Natural killer cell (primary cell): Measurements from ENCODE around the gene HHIP. TPM values are rescaled to one million over a fixed set of nuclear protein-coding genes. Genes with fewer than 3 reads are reported as not detected.
A peak's percentile ranks its signal among the peaks of the same experiment; 100 is the strongest.

Experiments
- ATAC-seq, 3 donors: fragments of 150-1000 bp in 2 of 3; fragments of 200-7000 bp in 1 of 3; cut with Tn5 transposase; 1 replicate in 1 of 3; 2 replicates in 2 of 3; pipeline ENCODE4 v1.10.0; 2021; ENCODE audit warnings: mild to moderate bottlenecking in 2 of 3, moderate library complexity in 2 of 3
- DNase-seq, 2 donors: peaks; one replicate each; pipeline versions ENCODE4 v3.0.0 to v3.0.0-alpha.2; 2013 to 2021; ENCODE audit warnings: mixed read lengths in 1 of 2
- H3K27ac ChIP-seq: one replicate; pipeline ENCODE4 v1.5.1; 2013; ENCODE audit warnings: mild to moderate bottlenecking, low read length
- H3K27me3 ChIP-seq: one replicate; pipeline ENCODE4 v1.6.1; 2013; ENCODE audit warnings: low read length; ENCODE audit not compliant: control insufficient read depth, insufficient read depth
- H3K36me3 ChIP-seq: one replicate; pipeline ENCODE4 v1.6.1; 2013; ENCODE audit warnings: low read length; ENCODE audit not compliant: control insufficient read depth, insufficient read depth
- H3K4me1 ChIP-seq: one replicate; pipeline ENCODE4 v1.6.1; 2013; ENCODE audit warnings: low read length; ENCODE audit not compliant: control insufficient read depth, insufficient read depth
- H3K4me3 ChIP-seq: one replicate; pipeline ENCODE4 v1.5.1; 2013; ENCODE audit warnings: low read length
- H3K9me3 ChIP-seq: one replicate; pipeline ENCODE4 v1.6.1; 2013; ENCODE audit warnings: low read length; ENCODE audit not compliant: control insufficient read depth, insufficient read depth
- H3K27ac Mint-ChIP-seq, 2 donors: one replicate each; pipeline ENCODE4 v1.8.0; 2022; ENCODE audit warnings: mild to moderate bottlenecking in 2 of 2, mixed read lengths in 2 of 2, moderate library complexity in 1 of 2
- H3K27me3 Mint-ChIP-seq, 2 donors: one replicate each; pipeline ENCODE4 v1.8.0; 2022; ENCODE audit warnings: low read depth in 2 of 2, mixed read lengths in 2 of 2
- H3K36me3 Mint-ChIP-seq: one replicate; pipeline ENCODE4 v1.8.0; 2022; ENCODE audit warnings: mixed read lengths
- H3K4me1 Mint-ChIP-seq, 2 donors: one replicate each; pipeline ENCODE4 v1.8.0; 2022; ENCODE audit warnings: mixed read lengths in 2 of 2
- H3K4me3 Mint-ChIP-seq: one replicate; pipeline ENCODE4 v1.8.0; 2022; ENCODE audit warnings: mild to moderate bottlenecking, moderate library complexity, mixed read lengths
- H3K9me3 Mint-ChIP-seq, 2 donors: one replicate each; pipeline ENCODE4 v1.8.0; 2022; ENCODE audit warnings: mixed read lengths in 2 of 2
- CTCF ChIP-seq: fragments of 200-600 bp; IDR thresholded peaks from one replicate; pipeline ENCODE4 v1.8.0; 2022; ENCODE audit warnings: antibody characterized with exemption
- WGBS: methylation state at CpG from one replicate; pipeline ENCODE4 v1.1.7; 2013; ENCODE audit warnings: missing lambda C conversion rate; ENCODE audit not compliant: insufficient coverage; 5-methylcytosine and 5-hydroxymethylcytosine counted together
- intact Hi-C: fragments of 100-400 bp; cut with micrococcal nuclease; formaldehyde crosslinking; loops from one replicate; pipeline ENCODE4 v1.14.2; 2022
- total RNA-seq, 4 donors: library from RNA; stranded (reverse); fragments of 120-200 nt in 1 of 4; gene quantifications; one replicate each; pipeline versions ENCODE4 v1.2.3 to v1.2.4, GENCODE V29; 2013 to 2022

The HHIP gene
- total RNA-seq, 3 donors from 2014 or later (not counting 1 experiment from before 2014, with no cell fraction given) = not detected

GRCh38 chr4:144647590-144647989 is 1.6 kb downstream of the HHIP start:
- Histone ChIP-seq H3K27ac (no peak overlapping the region), H3K4me1 (peaks cover 21% of the 10 kb centered on the region), H3K27me3 (peaks cover 19% of the 10 kb centered on the region), H3K9me3 (no peaks in the 10 kb centered on the region), H3K4me3 (no peak overlapping the region), H3K36me3 (no peaks in the 10 kb centered on the region)
- DNase-seq (no peak), ATAC-seq (no peak)
- Mint-ChIP-seq H3K36me3 (no peaks in the 10 kb centered on the region), H3K4me1 (peaks cover 21 to 23% of the 10 kb centered on the region in 2 donors), H3K9me3 (no peaks in the 10 kb centered on the region), H3K27ac (no peak overlapping the region), H3K4me3 (peak overlapping the region; percentile 92), H3K27me3 (peaks cover 23 to 28% of the 10 kb centered on the region in 2 donors)
- intact Hi-C loops = no loop called here
- 13% methylated on average over 4 of the region's 4 CpGs for WGBS
- TF ChIP-seq CTCF = no peak

- Mint-ChIP-seq H3K9me3 (no peaks in the 10 kb centered on the region), H3K4me1 (peaks cover 21 to 23% of the 10 kb centered on the region in 2 donors), H3K27ac (no peak overlapping the region), H3K27me3 (peaks cover 23 to 28% of the 10 kb centered on the region in 2 donors), H3K4me3 (peak overlapping the region; percentile 92), H3K36me3 (no peaks in the 10 kb centered on the region)
- ATAC-seq = no peak
- Histone ChIP-seq H3K36me3 (no peaks in the 10 kb centered on the region), H3K27me3 (peaks cover 19% of the 10 kb centered on the region), H3K9me3 (no peaks in the 10 kb centered on the region), H3K4me3 (no peak overlapping the region), H3K4me1 (peaks cover 21% of the 10 kb centered on the region), H3K27ac (no peak overlapping the region)
- DNase-seq = no peak
- 63% methylated on average over 2 of the region's 2 CpGs for WGBS
- TF ChIP-seq CTCF = no peak
- intact Hi-C loops = no loop called here
These were observed 2.1 kb downstream of the HHIP start for GRCh38 chr4:144648042-144648441.

- H3K36me3 Mint-ChIP-seq = no peaks in the 10 kb centered on the region
- no CpG with 5 or more reads among the region's 1 CpG for WGBS
- Histone ChIP-seq H3K27me3 (peaks cover 19% of the 10 kb centered on the region), H3K9me3 (no peaks in the 10 kb centered on the region), H3K4me3 (no peak overlapping the region), H3K27ac (no peak overlapping the region), H3K4me1 (peaks cover 21% of the 10 kb centered on the region), H3K36me3 (no peaks in the 10 kb centered on the region)
- ATAC-seq = no peak
- no peak for TF ChIP-seq CTCF
- no peak overlapping the region for H3K27ac Mint-ChIP-seq
- DNase-seq = no peak
- no peaks in the 10 kb centered on the region for H3K9me3 Mint-ChIP-seq
- peaks cover 21 to 23% of the 10 kb centered on the region in 2 donors for H3K4me1 Mint-ChIP-seq
- H3K27me3 Mint-ChIP-seq = peaks cover 23 to 27% of the 10 kb centered on the region in 2 donors
- intact Hi-C loops = no loop called here
- no peak overlapping the region for H3K4me3 Mint-ChIP-seq
These were observed 3.7 kb downstream of the HHIP start for GRCh38 chr4:144649646-144650045.

GRCh38 chr4:144650311-144651005 is 4.5 kb downstream of the HHIP start:
- no peak for ATAC-seq
- intact Hi-C loops = no loop called here
- Histone ChIP-seq H3K36me3 (no peaks in the 10 kb centered on the region), H3K4me3 (no peak overlapping the region), H3K9me3 (no peaks in the 10 kb centered on the region), H3K4me1 (peaks cover 17% of the 10 kb centered on the region), H3K27ac (no peak overlapping the region), H3K27me3 (peaks cover 19% of the 10 kb centered on the region)
- peaks cover 21 to 23% of the 10 kb centered on the region in 2 donors for H3K27me3 Mint-ChIP-seq
- H3K27ac Mint-ChIP-seq = no peak overlapping the region
- TF ChIP-seq CTCF = no peak
- no peaks in the 10 kb centered on the region for H3K9me3 Mint-ChIP-seq
- H3K4me3 Mint-ChIP-seq = no peak overlapping the region
- peaks cover 21 to 23% of the 10 kb centered on the region in 2 donors for H3K4me1 Mint-ChIP-seq
- no peaks in the 10 kb centered on the region for H3K36me3 Mint-ChIP-seq
- 100% methylated on average over 1 of the region's 5 CpGs for WGBS
- no peak for DNase-seq
